Stimulated activated CD4-positive, alpha-beta T cell treated with anti-CD3 and anti-CD28 coated beads, Interleukin-1b, Interleukin-23, amount 100 ng/mL, for 1 hour (primary cell): ENCODE measurements around the gene SNCAIP.
"Not testable (repeated sequence)": the region's sequence is repeated elsewhere in the genome, so short reads cannot be mapped to it uniquely, and the experiment has no call there.

Experiments used
- DNase-seq, 2 donors: peaks; one replicate each; pipeline ENCODE4 v3.0.0-alpha.2; 2020; ENCODE audit warnings: low read depth in 2 of 2

The SNCAIP gene

GRCh38 chr5:122464191-122464590 lies 152.2 kb downstream of the SNCAIP start:
- no peak for DNase-seq

DNA sequence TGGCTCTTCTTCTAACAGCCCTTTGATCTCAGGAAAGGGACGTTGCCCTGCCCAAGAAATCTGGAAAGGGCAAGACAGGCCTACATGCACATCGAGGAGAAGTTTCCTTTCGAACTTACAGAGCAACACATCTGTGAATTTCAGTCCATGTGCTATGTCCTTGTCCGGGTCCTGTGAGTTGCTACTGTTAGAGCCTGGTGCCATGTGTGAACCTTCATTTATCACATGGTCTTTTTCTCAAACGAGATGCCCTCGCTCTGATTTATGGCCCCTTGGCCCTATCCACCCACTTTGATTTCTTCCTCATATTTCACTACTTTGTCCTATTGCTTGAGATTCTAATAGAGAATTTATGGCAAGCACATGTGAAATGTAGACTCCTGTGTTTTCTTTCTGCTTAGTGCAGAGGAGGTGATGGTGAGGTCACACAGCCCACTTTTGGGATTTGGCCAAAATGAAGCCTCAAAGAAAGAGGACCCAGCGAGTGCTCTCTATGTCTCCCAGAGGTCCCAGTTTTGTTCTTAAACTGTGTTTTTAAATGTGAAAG lies 153.1 kb downstream of the SNCAIP start:
- no peak for DNase-seq

GRCh38 chr5:122465994-122466393 lies 154.0 kb downstream of the SNCAIP start:
- DNase-seq = no peak

DNA sequence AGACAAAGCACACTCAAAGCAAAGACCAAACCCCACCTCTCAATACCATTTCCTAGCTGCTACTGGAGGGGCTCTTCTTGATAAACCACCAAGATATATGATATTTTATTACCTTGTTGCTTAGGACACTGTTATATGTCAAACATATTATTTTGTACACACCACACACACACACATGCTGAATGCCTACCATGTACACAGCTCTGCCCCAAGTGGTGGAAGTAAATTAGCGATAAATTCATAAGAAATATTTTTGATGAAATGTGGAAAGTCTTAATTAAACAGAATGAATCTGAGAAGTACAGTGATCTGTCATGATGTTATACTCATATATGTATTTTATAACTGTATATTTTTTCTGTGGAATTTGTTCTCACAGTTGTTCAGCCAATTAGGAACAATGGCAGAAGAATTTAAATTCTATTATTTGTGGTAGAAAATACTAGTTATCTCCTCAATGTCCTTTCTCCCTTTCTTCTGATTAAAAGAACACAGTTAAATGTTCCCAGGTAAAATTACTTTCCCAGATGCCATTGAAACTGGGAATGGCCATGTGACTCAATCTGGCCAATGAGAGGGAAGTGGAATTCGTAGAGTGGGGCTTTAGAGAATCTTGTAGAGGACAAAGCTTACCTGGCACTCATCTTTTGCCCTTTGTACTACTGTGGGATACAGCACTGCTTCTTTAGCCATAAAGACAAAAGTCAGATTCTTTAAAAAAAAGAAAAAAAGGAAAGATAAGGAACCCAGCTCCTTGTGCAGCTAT lies 156.5 kb downstream of the SNCAIP start:
- no peak for DNase-seq

DNA sequence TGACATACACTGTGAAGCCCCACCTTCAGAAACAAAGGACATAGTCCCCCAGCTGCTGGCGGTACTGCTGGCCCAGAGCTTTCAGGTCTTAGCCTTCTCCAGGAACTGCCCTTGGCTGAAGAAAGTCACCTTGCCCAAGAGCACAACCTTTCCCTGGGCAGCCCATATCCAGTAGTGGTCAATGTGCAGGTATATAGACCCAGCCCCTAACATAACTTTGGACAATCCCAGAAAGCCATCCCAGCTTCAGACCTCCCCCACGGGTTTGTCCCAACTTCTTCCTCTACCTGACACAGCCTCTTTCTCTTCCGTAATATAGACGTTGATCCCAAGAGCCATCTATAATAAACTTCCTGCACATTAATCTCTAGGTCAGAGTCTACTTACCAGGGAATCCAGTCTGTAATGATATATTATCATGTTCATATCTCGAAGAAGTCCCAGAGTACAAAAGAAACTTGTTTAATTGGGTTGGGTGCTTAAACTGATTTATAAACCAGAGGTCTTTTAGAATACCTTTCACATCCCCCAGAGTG lies 157.4 kb downstream of the SNCAIP start:
- no peak for DNase-seq

GRCh38 chr5:122470365-122470764 lies 158.3 kb downstream of the SNCAIP start:
- DNase-seq = no peak

DNA sequence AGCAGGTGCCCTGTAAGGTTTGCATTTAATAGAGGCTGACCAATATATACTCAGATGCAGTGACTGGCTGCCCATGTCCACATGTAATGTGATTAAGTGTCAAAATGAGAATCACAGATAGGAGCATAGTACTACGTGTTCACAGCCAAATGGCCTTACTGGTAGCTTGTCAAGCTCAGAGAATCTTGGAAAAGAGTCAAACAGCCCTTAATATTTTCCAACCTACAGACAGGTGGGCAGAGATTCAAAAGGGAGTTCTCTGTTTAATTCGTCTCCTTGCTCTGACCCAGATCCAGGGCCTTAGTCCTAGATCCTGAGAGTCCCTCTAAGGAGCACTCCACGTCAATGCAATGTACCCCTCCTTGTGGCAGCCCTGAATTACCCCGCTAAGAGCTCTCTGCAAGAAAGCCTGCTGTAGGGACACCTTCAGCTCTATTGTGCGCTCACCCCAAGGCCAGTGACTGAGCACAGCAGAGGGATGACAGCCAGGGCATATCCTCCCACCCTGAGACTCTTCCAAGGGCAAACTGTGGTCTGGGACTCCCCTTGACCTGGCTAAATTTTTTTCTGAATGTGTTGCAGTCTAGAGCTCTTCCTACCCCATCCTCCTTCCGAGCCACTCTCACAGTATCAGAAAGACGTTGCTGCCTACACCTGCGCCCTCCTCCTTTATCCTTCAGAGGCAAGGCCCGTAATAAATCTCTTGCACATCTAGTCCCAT lies 159.2 kb downstream of the SNCAIP start:
- no peak for DNase-seq

DNA sequence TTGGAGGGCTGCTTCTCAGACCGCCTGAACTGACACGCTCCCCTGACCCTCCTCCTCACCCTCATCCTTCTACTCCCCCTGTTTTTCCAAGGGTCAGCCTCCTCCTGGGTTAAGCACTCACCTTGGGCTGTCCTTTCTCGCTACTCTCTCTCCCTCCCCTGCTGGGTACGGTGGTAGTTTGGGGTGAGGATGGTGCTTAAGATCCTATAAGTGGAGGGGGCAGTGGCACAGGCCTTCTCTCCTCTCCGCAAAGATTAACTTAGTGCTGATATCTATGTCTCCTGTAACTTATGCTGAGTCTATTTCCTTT lies 159.7 kb downstream of the SNCAIP start:
- DNase-seq = no peak

DNA sequence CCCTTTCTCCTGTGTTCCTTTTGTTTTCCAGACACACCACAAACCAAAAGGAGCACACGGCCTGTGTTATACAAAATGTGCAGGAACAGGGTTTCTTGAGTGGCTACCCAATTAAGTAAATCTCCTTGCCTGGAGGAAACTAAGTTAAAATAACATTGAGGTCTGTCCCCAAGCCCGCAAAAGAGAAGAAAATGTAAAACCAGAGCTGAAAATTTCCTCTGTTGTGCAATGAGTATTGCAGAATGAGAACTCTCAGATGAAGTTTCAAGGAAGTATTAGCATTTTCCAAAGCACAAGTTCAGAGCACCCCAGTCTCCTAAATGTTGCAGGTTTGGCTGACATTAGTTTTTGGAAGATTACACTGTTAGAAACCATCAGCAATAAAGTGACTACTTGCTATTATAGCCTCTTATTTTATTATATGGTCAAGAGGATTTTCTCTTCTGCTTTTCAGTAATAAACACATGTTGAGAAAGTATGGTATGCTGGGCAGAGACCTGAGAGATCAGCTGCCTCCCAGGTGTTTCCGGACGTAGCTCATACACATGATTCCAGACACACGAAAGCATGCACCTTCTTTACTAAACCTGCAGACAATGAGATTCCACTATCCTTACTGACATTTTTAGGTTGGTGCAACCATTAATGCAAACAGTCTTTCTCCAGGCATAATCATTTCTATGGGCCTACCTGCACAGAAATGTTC lies 161.3 kb downstream of the SNCAIP start:
- no peak for DNase-seq

GRCh38 chr5:122473941-122474340 lies 161.9 kb downstream of the SNCAIP start:
- no peak for DNase-seq

DNA sequence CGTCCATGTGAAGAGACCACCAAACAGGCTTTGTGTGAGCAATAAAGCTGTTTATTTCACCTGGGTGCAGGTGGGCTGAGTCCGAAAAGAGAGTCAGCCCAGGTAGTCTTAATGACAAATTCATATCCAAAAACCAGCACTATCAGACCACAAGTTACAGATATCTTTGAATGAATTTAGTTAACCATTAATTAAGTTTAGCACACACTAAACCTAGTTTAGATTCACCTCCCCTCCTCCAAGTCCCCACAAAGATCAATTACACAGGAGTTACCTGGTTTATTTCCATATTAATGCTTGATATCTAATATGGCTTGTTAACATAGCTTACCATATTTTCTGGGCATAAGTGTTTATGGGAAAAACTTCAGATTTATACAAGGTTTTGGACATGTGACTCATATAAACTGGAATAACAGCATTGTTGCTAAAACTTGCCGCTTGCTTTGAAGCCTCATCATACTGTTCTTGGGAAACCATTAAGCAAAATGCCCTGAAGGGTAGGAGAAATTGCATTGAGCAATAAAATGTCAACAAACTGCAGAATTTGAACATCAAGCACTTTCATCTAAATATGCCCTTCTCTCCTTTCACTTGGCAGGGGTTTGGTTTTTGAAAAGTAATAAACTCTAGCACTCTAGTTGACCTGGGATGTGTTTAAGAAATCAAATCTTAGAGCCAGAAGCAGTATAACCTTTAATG lies 166.9 kb downstream of the SNCAIP start:
- no peak for DNase-seq

DNA sequence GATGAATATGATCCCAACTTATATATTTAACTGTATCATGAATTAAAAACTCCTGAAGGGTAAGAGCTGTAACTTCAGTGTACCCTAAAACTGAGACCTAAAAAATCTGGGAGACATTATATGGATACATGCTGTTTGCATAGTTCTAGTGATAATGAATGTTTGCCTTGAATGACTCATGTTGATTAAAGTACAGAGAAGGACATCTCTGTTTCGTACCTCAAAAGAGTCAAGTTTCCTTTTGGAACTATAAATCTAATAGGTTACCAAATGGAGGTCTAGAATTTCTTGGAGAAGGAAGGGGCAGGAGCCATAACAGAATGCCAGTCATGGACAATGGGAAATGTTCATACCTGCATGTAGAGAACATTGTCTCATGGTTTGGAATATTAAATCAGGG lies 168.1 kb downstream of the SNCAIP start:
- DNase-seq = no peak

- DNase-seq = no peak
Observed at GRCh38 chr5:122484103-122484502, 172.1 kb downstream of the SNCAIP start.

DNA sequence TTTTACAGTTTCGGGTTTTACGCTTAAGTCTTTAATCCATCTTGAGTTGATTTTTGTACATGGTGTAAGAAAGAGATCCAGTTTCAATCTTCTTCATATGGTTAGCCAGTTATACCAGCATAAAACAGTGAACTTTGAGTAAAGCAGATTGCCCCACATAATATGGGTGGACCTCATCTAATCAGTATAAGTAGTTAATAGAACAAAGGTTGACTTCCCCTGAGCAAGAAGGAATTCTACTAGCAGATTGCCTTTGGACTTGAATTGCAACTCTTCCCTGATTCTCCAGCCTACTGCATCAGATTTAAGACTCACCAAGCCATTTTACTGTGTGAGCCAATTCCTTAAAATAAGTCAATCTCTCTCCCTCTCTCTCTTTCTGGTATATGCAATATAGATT lies 173.2 kb downstream of the SNCAIP start:
- DNase-seq = no peak

- DNase-seq = not testable (repeated sequence)
Observed at GRCh38 chr5:122486616-122487015, 174.6 kb downstream of the SNCAIP start.

DNA sequence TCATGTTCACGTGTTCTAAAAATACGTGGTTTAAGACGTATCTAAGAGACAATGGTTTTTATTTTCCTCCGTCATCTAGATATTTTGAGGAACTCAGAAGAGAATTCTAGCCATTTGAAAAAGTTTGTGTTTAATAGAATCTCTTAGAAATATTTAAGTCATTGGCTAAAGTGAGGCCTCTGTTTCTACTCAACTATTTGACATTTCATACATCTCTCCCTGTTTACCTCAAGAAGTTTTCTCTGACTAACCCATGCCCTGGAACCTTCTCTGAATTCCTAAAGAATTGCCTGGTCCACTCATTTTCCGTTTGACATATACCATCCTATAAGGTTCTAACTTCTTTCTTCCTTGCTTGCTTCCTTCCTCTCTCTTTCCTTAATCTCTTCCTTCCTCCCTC lies 178.7 kb downstream of the SNCAIP start:
- no peak for DNase-seq

DNA sequence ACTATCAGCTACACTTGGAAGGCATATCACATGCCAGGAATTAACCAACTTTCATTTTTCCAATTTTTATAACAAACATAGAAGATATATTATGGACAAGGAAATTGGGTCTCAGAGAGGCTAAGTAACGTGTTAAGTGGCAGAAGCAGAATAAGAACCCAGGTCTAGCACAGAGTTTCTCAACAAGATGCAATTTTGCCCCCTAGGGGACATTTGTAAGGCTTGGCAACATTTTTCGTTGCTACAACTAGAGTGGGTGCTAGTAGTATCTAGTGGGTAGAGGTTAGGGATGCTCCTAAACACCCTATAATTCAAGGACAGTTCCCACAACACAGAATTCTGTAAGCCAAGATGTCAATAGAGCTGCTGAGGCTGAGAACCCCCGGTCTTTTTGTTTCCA lies 180.6 kb downstream of the SNCAIP start:
- no peak for DNase-seq

GRCh38 chr5:122493091-122494021 lies 181.3 kb downstream of the SNCAIP start:
- DNase-seq = no peak

DNA sequence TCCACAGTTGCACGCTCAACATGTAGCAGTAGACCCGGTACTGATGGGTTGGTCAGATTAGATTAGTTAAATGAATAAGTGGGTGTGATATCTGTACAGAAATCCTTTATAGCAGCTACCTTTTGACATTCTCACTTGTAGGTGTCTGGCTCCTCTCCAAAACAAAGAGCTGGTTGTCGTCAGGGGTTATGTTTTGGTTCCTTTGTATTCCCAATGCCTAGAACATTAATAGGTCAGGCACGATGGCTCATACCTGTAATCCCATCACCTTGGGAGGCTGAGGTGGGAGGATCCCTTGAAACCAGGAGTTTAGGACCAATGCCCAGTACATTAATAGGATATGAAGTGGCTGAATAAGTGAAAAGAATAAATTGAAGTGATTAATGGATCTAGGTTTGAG lies 182.1 kb downstream of the SNCAIP start:
- no peak for DNase-seq

DNA sequence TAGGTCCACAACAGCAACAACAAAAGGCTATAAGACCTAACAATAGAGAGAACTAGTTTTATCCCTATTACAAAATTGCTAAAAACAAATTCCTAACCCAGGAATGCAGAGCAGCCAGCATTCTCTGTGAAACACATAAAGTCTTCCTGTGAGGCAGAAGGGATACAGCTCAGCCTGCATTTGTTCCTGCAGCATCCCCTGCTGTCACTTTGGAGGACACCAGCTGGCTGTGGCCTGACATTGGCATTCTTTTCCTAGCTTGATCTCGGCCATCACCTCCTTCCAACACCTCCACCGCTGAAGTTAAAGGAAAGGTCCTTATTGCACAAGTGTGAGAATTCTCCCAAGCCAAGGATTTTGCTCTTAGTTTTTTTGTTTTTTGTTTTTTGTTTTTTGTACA lies 186.1 kb downstream of the SNCAIP start:
- DNase-seq = no peak

DNA sequence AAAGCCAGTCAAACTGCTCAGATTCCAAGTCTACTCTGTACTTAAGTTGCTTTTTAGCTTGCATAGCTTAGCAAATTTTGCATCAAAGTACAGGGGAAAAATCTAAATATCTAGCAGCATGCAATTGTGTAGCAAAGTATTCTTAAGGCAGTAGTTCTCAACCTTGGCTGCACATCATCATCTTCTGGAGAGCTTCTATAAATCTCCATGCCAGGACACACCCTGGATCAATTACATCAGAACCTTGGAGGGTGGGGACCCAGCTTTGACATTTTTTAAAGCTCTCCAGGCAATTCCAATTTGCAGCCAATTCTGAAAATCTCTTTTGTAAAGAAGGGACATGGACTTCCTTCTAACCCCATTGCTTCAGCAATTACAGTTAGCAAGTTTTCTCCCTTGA lies 187.5 kb downstream of the SNCAIP start:
- no peak for DNase-seq
